ENCODE measurements around the gene PGM2L1.

GRCh38 chr11:74310857-74311256, 87.4 kb downstream of the PGM2L1 start:
- TF ChIP-seq CTCF (IDR thresholded peaks at IDR 0.05) = no peak
- no peak for TF ChIP-seq EZH2phosphoT487 (IDR thresholded peaks at IDR 0.05)

Measured in neural progenitor cell (in vitro differentiated cells).